H1 (cell line): ENCODE data around the gene CAMTA1. TPM values are rescaled to one million over a fixed set of nuclear protein-coding genes. Genes with fewer than 3 reads are reported as not detected.

Source experiments
- CTCF ChIA-PET: fragments of 300-600 bp; sonication (Branson Sonifier 250); formaldehyde crosslinking; loops from one replicate; lab custom pipeline; 2021; ENCODE audit not compliant: partially characterized antibody; lab: Charles Lee
- POLR2A ChIA-PET: fragments of 300-600 bp; sonication (Branson Sonifier 250); formaldehyde crosslinking; loops from one replicate; lab custom pipeline; 2021; ENCODE audit warnings: inconsistent platforms; ENCODE audit not compliant: partially characterized antibody; lab: Charles Lee
- DNase-seq, 2 experiments: peaks; one replicate each; pipeline versions ENCODE4 v3.0.0 to v3.0.0-alpha.2; 2010 to 2022; ENCODE audit warnings: low spot score in 2 of 2, low read depth in 1 of 2, mixed read lengths in 1 of 2
- FAIRE-seq: peaks from 2 replicates; lab custom pipeline; 2011; peaks lifted over from hg19 to GRCh38; lab: Jason Lieb, UNC
- H2AFZ ChIP-seq: 2 replicates; pipeline ENCODE4 v1.8.1; 2012; ENCODE audit warnings: low read length, inconsistent platforms
- H2AK5ac ChIP-seq: 2 replicates; pipeline ENCODE4 v1.6.1; 2013; ENCODE audit warnings: low read depth, low read length
- H2BK120ac ChIP-seq: replicated peaks from 2 replicates; pipeline ENCODE3; 2013; ENCODE audit warnings: low read depth, low read length, inconsistent platforms
- H2BK12ac ChIP-seq: 2 replicates; pipeline ENCODE4 v1.6.1; 2013; ENCODE audit warnings: low read depth, low read length
- H2BK15ac ChIP-seq: 2 replicates; pipeline ENCODE4 v1.6.1; 2013; ENCODE audit warnings: low read length
- H2BK20ac ChIP-seq: 2 replicates; pipeline ENCODE4 v1.6.1; 2013; ENCODE audit warnings: low read length
- H2BK5ac ChIP-seq: 2 replicates; pipeline ENCODE4 v1.6.1; 2013; ENCODE audit warnings: low read depth, low read length
- H3K14ac ChIP-seq: 2 replicates; pipeline ENCODE4 v1.6.1; 2013; ENCODE audit warnings: inconsistent platforms; ENCODE audit not compliant: insufficient read length
- H3K18ac ChIP-seq: 2 replicates; pipeline ENCODE4 v1.6.1; 2013; ENCODE audit warnings: low read length; ENCODE audit errors: extremely low read depth
- H3K23ac ChIP-seq: 2 replicates; pipeline ENCODE4 v1.6.1; 2013; ENCODE audit warnings: inconsistent platforms; ENCODE audit not compliant: insufficient read length
- H3K23me2 ChIP-seq: 2 replicates; pipeline ENCODE4 v1.6.1; 2013; ENCODE audit warnings: low read depth, low read length
- H3K27ac ChIP-seq: 2 replicates; pipeline ENCODE4 v1.6.1; 2011; ENCODE audit warnings: low read depth, low read length, inconsistent platforms
- H3K27me3 ChIP-seq, 4 experiments: replicated peaks in 1 of 4; 1 replicate in 1 of 4; 2 replicates in 3 of 4; pipeline versions ENCODE4 v1.6.1 to v1.8.1; 2011 to 2013; ENCODE audit warnings: low read length in 3 of 4, mild to moderate bottlenecking in 3 of 4, inconsistent platforms in 2 of 4, mixed read lengths in 2 of 4, moderate library complexity in 1 of 4; ENCODE audit not compliant: control insufficient read depth in 3 of 4, insufficient read depth in 3 of 4; ENCODE audit errors: extremely low read depth in 1 of 4
- H3K36me3 ChIP-seq, 4 experiments: 2 replicates each; pipeline versions ENCODE4 v1.6.1 to v1.8.1; 2011 to 2013; ENCODE audit warnings: mild to moderate bottlenecking in 4 of 4, low read length in 3 of 4, moderate library complexity in 2 of 4, control low read depth in 1 of 4, inconsistent platforms in 1 of 4; ENCODE audit not compliant: insufficient read depth in 4 of 4, control insufficient read depth in 2 of 4
- H3K4ac ChIP-seq: replicated peaks from 2 replicates; pipeline ENCODE3; 2013; ENCODE audit warnings: low read length, low read depth, mixed read lengths, inconsistent platforms; ENCODE audit not compliant: insufficient read length
- H3K4me1 ChIP-seq, 4 experiments: replicated peaks in 1 of 4; 1 replicate in 1 of 4; 2 replicates in 3 of 4; pipeline versions ENCODE4 v1.6.1 to v1.8.1; 2011 to 2013; ENCODE audit warnings: low read length in 3 of 4, inconsistent platforms in 2 of 4, mixed read lengths in 1 of 4; ENCODE audit not compliant: insufficient read depth in 4 of 4, control insufficient read depth in 3 of 4
- H3K4me2 ChIP-seq, 2 experiments: 2 replicates each; pipeline versions ENCODE4 v1.6.1 to v1.8.1; 2011 to 2013; ENCODE audit warnings: low read depth in 2 of 2, low read length in 2 of 2, control low read depth in 1 of 2, inconsistent platforms in 1 of 2, mild to moderate bottlenecking in 1 of 2; ENCODE audit not compliant: insufficient read depth in 1 of 2
- H3K4me3 ChIP-seq, 4 experiments: fragments of 200-600, 300-600 bp in 1 of 4; sonication (generic), shearing (Covaris generic), sonication (Bioruptor Twin) in 1 of 4; 2 replicates each; pipeline versions ENCODE4 v1.5.1 to v1.8.1; 2011 to 2016; ENCODE audit warnings: low read length in 4 of 4, low read depth in 3 of 4, control low read depth in 2 of 4, inconsistent platforms in 2 of 4, mild to moderate bottlenecking in 2 of 4, mixed read lengths in 1 of 4, moderate library complexity in 1 of 4; ENCODE audit not compliant: insufficient read depth in 2 of 4; ENCODE audit errors: extremely low read depth in 1 of 4
- H3K56ac ChIP-seq: replicated peaks from 2 replicates; pipeline ENCODE3; 2013; ENCODE audit warnings: low read depth, mild to moderate bottlenecking, mixed read lengths, low read length, inconsistent platforms; ENCODE audit not compliant: insufficient read length
- H3K79me1 ChIP-seq: 2 replicates; pipeline ENCODE4 v1.6.1; 2013; ENCODE audit warnings: low read depth, low read length, control low read depth
- H3K79me2 ChIP-seq, 2 experiments: 2 replicates each; pipeline versions ENCODE4 v1.6.1 to v1.8.1; 2012 to 2013; ENCODE audit warnings: low read length in 2 of 2, mild to moderate bottlenecking in 2 of 2, inconsistent platforms in 1 of 2; ENCODE audit not compliant: insufficient read depth in 2 of 2, control insufficient read depth in 1 of 2
- H3K9ac ChIP-seq, 4 experiments: replicated peaks in 1 of 4; 1 replicate in 1 of 4; 2 replicates in 3 of 4; pipeline versions ENCODE4 v1.6.1 to v1.8.1; 2011 to 2013; ENCODE audit warnings: low read depth in 3 of 4, low read length in 3 of 4, control low read depth in 2 of 4, mild to moderate bottlenecking in 2 of 4, moderate library complexity in 2 of 4, inconsistent platforms in 1 of 4; ENCODE audit errors: extremely low read depth in 1 of 4
- H3K9me3 ChIP-seq, 2 experiments: 2 replicates each; pipeline versions ENCODE4 v1.6.1 to v1.8.1; 2012 to 2013; ENCODE audit warnings: mild to moderate bottlenecking in 2 of 2, moderate library complexity in 2 of 2, control low read depth in 1 of 2, inconsistent platforms in 1 of 2, low read depth in 1 of 2, low read length in 1 of 2, mixed read lengths in 1 of 2; ENCODE audit not compliant: insufficient read depth in 2 of 2
- H4K20me1 ChIP-seq, 2 experiments: replicated peaks in 1 of 2; 2 replicates each; pipeline versions ENCODE3 to v1.8.1; 2011 to 2013; ENCODE audit warnings: inconsistent platforms in 2 of 2, low read length in 2 of 2, mild to moderate bottlenecking in 1 of 2; ENCODE audit not compliant: insufficient read depth in 2 of 2, control insufficient read depth in 1 of 2
- H4K5ac ChIP-seq: 2 replicates; pipeline ENCODE4 v1.6.1; 2013; ENCODE audit warnings: low read length, low read depth, mixed read lengths, inconsistent platforms; ENCODE audit not compliant: insufficient read length
- H4K8ac ChIP-seq: 2 replicates; pipeline ENCODE4 v1.8.0; 2013; ENCODE audit warnings: mild to moderate bottlenecking, moderate library complexity, low read length, inconsistent platforms; ENCODE audit not compliant: insufficient read depth; ENCODE audit errors: extremely low read depth
- H4K91ac ChIP-seq: replicated peaks from 2 replicates; pipeline ENCODE3; 2013; ENCODE audit warnings: low read length, mixed read lengths, inconsistent platforms; ENCODE audit not compliant: insufficient read length
- SIN3A ChIP-seq, 2 experiments: IDR thresholded peaks in 1 of 2; conservative IDR thresholded peaks in 1 of 2; 2 replicates each; pipeline ENCODE4 v1.6.1; 2011 to 2012; ENCODE audit warnings: low read length in 2 of 2, improper control_type of control experiment in 1 of 2, low read depth in 1 of 2, mild to moderate bottlenecking in 1 of 2
- WGBS, 2 experiments: shearing (Covaris generic) in 1 of 2; methylation state at CpG; one replicate each; pipeline versions ENCODE4 v1.1.6 to v1.1.7; 2013 to 2015; ENCODE audit warnings: low lambda C conversion rate in 2 of 2, mixed read lengths in 2 of 2, inconsistent platforms in 1 of 2, low coverage in 1 of 2, missing lambda C conversion rate in 1 of 2; ENCODE audit not compliant: insufficient replicate concordance in 2 of 2, insufficient coverage in 1 of 2, insufficient read length in 1 of 2; ENCODE audit errors: extremely low coverage in 1 of 2, missing lambda C conversion rate in 1 of 2; 5-methylcytosine and 5-hydroxymethylcytosine counted together
- polyA plus RNA-seq, 7 experiments: library from polyadenylated mRNA; depleted of rRNA in 3 of 7; stranded (reverse) in 5 of 7; unstranded in 2 of 7; fragments of >200 nt in 5 of 7; fragments of 200-250 nt in 2 of 7; gene quantifications; 1 replicate in 5 of 7; 2 replicates in 1 of 7; 4 replicates in 1 of 7; pipeline versions ENCODE4 v1.2.1 to v1.2.3, GENCODE V29; 2011 to 2013; ENCODE audit warnings: missing spikeins in 2 of 7, mixed read lengths in 2 of 7
- total RNA-seq: library from RNA; stranded (reverse); fragmentation: NEBNext Ultra II Directional; extraction: Animal tissue kit (Norgen Biotek cat#: 25700); gene quantifications from 2 replicates; pipeline ENCODE4 v1.2.1, GENCODE V29; 2021

Gene CAMTA1
- total and polyA plus RNA-seq, 2 of the 8 experiments (the other 6 are each of a cell fraction or from before 2014, with no cell fraction given): 65.0 to 119 TPM

- Histone ChIP-seq H2BK12ac (no peak overlapping the region), H2BK120ac (no peak overlapping the region), H3K27ac (no peak overlapping the region), H2BK15ac (no peak overlapping the region), H3K4me2 (no peak overlapping the region), H2BK20ac (no peak overlapping the region), H3K18ac (no peak overlapping the region), H3K4me3 (no peak overlapping the region), H2AFZ (no peak overlapping the region), H2BK5ac (no peak overlapping the region), H3K36me3 (no peaks in the 10 kb centered on the region), H4K91ac (no peak overlapping the region), H3K56ac (no peak overlapping the region), H4K20me1 (no peaks in the 10 kb centered on the region), H3K4me1 (peaks cover 0 to 8% (median 0%) of the 10 kb centered on the region in 4 experiments; a peak in 1 of 7 replicates), H3K79me1 (no peaks in the 10 kb centered on the region), H3K23me2 (no peaks in the 10 kb centered on the region), H3K27me3 (no peaks in the 10 kb centered on the region; a peak in 1 of 7 replicates), H3K9ac (no peak overlapping the region), H3K4ac (no peak overlapping the region), H3K9me3 (no peaks in the 10 kb centered on the region), H2AK5ac (no peak overlapping the region), H3K14ac (no peak overlapping the region), H3K79me2 (no peaks in the 10 kb centered on the region), H4K5ac (no peak overlapping the region), H4K8ac (no peak overlapping the region; the same call in 1 of the 2 replicates), H3K23ac (no peak overlapping the region)
- WGBS, 2 experiments: 92% methylated on average over 10 of the region's 11 CpGs; no CpG with 5 or more reads in 1 of the 2 experiments
- no peak for DNase-seq
- ChIA-PET POLR2A (no interaction called here), CTCF (interaction anchor here (0.6 to 6.7 kb wide), 8 partner anchors 7 to 717 kb away, joined by 3 to 36 read pairs (median 6); no protein-coding TSS in a partner anchor)
- no peak for FAIRE-seq
- TF ChIP-seq SIN3A (conservative IDR thresholded peaks at IDR 0.05 in 1 of 2, IDR thresholded peaks at IDR 0.05 in 1 of 2; ENCODE audit: low read depth in 1 of 2, low read length in 2 of 2): no peak
Measured at GRCh38 chr1:7584157-7584556, 798.9 kb downstream of the CAMTA1 start.
